NCI-H2081 (cell line): ENCODE data around the gene ATXN1.

Experiments
- DNase-seq, 2 experiments: peaks; one replicate each; lab custom pipeline; 2025; lab: John Stamatoyannopoulos, UW

Gene ATXN1

GRCh38 chr6:16743664-16744210 is 17.5 kb downstream of the ATXN1 start:
- no peak for DNase-seq

DNA sequence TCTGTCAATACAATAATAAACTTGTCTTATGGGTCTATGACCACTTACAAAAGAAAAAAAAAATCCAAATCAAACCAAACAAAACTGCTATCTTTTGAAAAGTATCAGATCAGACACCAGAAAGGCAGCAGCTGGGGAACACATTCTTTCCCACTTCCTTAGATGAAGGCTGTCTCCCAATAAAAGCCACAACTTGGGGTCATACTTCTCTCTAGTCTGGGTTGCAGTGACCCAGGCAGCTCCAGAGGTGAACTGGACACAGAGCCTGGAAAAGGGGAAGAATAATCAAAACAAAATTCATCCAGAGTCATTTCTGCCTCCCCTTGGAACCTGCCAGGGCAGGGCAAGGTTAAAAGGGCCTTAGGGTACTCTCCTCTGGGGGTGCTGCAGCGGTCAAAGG is 19.1 kb downstream of the ATXN1 start:
- no peak for DNase-seq

DNA sequence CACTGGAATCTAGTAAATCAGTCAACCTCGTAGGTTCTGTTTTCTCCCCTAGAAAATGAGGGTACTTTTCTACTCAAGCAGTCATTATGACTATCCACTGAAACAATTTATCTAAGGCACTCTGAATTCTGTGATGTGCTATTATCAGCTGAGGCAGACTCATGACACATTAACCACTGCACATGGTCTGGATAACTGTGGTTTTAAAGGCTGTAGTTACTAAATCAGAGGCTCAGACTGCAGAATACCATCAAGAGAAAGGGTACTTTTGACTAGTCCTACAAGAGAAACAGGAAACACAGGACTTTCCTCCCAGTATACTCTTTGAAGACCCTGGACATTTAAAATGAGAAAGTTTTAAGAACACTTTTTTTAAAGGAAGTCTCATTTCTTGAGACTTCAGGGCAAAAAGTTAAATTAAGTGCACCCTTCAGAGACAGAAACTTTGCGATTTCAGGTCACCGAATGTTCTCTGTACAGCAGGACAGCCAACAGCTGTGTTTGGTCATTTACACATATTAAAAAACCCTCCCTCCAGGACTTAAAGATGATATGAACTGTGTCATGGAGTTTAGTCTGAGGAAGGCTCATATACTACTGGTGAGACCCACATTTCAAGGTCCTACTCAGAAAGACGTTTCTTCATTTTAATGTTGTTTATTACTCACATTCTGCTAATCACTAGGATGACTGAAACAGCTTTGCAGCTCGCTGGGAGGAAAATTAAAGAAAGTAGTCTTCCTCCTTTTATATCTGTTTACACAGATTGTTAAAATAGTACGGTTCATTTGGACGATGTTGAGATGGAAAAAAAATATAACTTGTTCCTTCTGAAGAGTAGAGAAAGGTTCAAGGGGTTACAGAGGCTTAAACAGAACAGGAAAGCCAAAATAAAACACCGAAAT is 19.9 kb downstream of the ATXN1 start:
- no peak for DNase-seq

GRCh38 chr6:16740097-16740496 is 21.2 kb downstream of the ATXN1 start:
- no peak for DNase-seq

- no peak for DNase-seq
Measured at GRCh38 chr6:16739329-16739801, 21.9 kb downstream of the ATXN1 start.

DNA sequence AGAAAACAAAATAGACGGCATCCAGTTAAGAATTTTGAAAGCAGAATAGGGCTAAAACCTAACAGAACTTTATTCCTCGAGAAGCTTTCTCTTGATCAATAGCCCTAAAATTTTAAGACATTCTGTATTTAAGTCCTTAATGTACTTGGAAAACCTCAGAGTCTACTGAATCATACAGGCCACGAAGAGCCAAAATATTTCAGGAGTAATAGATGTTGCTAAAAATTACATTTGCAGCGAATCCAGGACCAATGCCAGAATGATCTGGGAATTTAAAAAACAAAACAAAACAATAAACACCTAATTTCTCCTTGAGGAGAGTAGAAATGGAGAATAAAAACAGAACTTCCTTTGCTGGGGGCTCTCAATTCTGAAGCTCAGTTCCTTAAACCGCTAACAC is 23.3 kb downstream of the ATXN1 start:
- no peak for DNase-seq

- no peak for DNase-seq
Measured at GRCh38 chr6:16736856-16737775, 24.1 kb downstream of the ATXN1 start.

DNA sequence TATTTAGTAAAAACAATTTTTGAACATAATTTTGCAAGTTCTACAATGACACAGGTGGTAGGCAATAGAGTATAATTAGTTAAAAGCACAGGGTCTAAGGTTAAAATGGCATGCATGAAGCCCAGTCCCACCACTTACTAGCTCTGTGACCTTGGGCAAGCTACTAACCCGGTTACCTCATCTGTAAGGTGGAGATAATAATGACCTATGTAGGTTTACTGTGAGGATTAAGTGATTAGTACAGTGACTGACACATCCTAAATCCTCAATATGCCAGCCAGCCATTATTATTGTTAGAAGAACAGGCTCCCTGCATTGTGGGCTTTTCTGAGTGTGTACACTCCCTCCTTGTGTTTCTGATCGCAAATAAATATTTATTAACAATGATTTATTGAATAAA is 26.2 kb downstream of the ATXN1 start:
- no peak for DNase-seq

- DNase-seq: no peak
Measured at GRCh38 chr6:16733085-16733484, 28.2 kb downstream of the ATXN1 start.

DNA sequence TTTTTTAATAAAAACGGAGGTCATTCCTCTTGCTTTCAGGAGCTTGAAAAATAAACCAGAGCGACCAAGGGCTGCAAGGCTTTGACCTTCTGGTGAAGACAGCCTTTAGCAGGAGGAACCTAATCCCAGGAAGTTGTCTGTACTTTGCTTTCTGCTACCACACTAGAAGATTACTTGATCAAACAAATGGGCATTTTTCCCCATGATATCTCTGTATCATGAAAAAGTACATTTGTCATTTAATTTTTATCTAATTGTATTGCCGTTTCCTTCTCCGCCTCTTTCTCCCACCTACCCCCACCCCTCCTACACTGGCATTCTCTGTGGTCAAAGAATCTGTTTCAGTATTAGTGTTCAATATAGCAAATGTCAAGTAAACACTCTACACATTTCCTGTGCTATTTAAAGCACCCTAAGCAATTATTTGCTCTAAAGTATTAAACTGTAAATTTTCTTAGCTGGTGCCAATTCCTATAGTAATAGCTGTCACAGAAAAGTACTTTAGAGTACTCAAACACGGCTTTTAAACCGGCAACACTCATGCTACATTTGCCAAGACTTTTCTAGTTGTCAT is 29.7 kb downstream of the ATXN1 start:
- DNase-seq: no peak

DNA sequence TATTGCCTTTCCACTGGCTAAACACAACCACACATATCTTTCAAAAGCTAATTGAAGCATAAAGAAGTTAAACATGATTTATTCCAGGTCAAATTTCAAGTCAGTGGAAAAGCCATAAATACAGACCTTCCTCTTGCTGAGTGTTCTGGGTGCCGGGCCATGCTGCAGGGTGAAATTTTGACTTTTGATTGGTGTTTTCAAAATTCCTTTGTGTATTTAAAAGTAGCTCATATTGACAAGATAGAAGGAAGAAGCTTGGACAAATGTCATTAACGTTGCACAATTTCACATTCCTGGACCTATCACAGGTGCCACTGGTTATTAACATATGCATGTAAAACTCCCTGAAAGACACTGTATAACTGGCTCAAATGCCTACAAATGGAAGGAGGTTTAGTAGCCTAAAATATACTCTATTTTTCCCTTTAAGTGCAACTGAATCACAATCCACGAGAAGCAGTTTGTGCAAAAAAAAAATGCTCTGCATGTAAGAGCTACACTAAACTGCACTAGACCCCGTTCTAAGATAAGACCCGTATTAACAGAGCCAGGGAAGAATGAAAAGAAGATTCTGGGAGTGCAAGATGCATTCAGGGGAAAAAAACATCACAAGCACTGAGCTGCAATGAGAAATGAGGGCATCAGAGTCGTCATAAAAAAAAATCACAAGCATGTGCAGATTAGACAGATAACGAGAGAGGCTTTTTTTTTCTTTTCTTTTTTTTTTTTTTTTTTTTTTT is 30.4 kb downstream of the ATXN1 start:
- no peak for DNase-seq

- DNase-seq: no peak
Measured at GRCh38 chr6:16729744-16730143, 31.5 kb downstream of the ATXN1 start.

DNA sequence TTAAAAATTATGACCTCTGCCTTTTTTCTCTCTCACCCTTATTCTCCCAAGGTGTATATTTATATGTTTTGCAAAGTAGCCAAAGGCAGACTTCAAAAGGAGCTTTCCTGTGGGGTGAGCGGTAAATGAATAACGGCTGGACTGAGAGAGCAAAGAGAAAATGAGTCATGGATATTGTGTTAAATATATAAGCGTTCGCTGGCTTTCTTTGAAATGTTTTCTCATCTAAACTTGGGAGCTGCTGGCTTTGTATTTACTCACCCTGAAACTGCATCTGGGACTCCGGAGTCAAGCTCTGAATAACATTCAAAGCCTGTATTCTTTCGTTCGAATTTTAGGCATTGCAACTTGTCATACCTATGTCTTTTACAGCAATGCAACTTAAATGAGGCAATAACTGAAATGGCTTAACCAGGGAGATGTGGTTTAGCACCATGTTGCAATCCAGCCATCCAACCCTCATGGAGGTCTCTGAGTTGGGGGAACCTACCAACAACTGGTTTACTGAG is 32.0 kb downstream of the ATXN1 start:
- no peak for DNase-seq

DNA sequence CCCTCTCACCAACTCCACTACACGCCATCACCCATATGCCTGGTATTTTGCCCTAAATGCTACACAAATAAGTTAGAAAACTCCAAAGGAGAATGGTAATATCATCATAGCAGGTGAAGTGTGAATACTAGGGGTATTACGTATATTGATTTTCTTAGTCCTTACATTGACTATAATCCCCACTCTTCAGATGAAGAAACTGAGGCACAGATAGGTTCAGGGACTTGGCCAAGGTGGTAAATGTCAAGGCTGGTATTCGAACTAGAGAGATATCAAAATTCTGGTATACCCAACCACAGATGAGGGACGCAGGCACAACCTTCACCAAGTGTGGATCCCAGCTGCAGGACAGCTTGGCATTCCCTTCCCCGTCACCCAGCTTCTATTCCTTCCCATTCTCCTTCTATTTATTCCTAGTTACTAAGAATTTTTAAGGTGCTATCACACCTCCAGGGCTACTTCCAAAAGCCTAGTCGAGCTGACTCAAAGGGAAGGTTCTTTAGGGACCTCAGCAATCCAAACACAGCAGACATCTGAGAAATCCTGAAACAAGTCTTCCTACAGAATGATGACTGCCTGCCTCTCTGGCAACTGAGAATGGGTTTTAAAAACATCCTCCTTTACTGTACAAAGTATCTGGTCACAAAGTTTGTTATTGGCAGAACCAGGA is 32.6 kb downstream of the ATXN1 start:
- DNase-seq: no peak

GRCh38 chr6:16727996-16728395 is 33.3 kb downstream of the ATXN1 start:
- no peak for DNase-seq

GRCh38 chr6:16725145-16725864 is 36.0 kb downstream of the ATXN1 start:
- no peak for DNase-seq

GRCh38 chr6:16723826-16724225 is 37.4 kb downstream of the ATXN1 start:
- no peak for DNase-seq

DNA sequence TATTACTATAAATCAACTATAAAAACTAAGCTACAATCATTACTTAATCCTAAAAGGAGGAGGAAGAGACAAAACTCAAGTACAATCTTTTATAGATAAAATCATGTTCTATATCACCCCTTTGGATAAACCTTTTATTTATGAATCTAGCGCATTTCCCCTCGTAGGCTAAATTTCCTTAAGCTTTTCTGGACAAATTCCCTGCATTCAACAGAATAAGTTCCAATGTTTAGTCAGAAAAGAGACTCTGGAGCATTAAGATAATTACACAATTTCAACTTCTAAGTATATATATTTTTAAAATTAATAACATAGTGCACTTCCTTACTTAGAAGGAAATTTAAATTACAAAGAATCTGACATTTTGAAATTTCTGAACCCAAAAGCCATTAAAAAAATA is 37.9 kb downstream of the ATXN1 start:
- DNase-seq: no peak

DNA sequence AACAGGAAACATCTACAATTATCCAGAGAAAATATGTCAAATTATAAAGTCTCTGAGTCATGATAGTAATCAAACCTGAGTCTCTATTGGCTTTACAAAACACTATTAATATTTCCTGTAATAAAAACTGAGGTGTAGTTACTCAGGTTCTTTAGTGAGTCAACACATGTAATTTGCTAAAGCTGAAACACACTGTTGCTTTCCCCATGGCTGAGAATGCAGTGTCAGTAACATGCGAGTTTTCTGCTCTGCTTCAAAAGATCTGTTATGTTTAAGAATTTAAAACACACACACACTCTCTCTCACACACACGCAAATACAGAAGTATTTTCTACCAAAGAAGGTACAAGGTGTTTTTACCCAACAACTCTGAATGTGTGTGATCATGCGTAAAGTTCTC is 38.6 kb downstream of the ATXN1 start:
- no peak for DNase-seq

DNA sequence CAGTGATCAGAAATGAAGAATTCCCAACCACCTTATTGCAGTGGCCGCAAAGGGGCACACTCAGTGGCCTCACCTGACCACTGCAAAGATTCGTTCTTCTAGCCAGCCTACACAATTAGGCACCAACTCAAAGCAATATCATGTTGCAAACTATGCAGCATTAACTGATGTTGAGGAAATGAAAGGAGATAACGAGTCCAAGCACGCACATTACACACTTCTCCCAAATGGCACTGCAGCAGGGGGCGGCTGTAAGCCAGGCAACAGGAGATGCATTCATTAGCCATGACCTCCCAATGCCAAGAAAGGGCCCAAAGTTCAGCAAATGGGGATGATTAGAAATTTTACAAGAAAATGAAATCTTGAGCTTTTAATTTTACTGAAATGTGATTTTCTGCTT is 39.3 kb downstream of the ATXN1 start:
- DNase-seq: peak; percentile 4 to 62
